ENCODE results near the gene SMARCC2.

DNA sequence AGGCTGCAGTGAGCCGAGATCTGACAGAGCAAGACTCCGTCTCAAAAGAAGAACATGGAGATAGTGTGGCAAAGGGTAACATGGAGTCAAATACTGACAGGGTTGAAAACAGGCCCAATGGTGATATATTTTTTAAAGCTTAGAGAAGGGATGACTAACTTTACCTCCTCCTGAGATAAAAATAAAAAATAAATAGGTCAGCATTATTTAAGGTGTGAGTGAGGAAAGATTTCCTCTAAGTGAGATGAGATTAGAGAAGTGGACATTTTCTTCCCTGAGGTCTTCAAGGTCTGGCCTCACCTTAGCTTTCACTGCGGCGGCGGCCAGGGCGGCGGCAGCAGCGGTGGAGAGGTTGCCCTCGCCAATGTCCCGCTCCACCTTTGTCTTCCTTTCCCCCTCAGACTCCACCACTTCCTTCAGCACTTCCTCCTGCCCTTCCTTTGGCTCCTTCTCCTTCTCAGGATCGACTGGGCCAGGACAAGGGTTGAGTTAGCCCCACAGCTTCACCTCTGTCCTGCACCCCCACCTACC, 20.0 kb downstream of the SMARCC2 start:
- no peak for TF ChIP-seq CTCF (IDR thresholded peaks at IDR 0.05; ENCODE audit: low read depth, low read length)
- no peak for TF ChIP-seq EZH2phosphoT487 (IDR thresholded peaks at IDR 0.05; ENCODE audit: low read depth)
